Keratinocyte (primary cell): ENCODE results near the gene APOL1. TPM values are rescaled to one million over a fixed set of nuclear protein-coding genes. Genes with fewer than 3 reads are reported as not detected.

Experiments used
- DNase-seq: peaks from one replicate; pipeline ENCODE4 v3.0.0-alpha.2; 2011; ENCODE audit warnings: low read depth, missing footprints, low spot score
- FAIRE-seq: peaks from 2 replicates; lab custom pipeline; 2011; peaks lifted over from hg19 to GRCh38; lab: Jason Lieb, UNC
- H2AFZ ChIP-seq: 2 replicates; pipeline ENCODE4 v1.6.0; 2012; ENCODE audit warnings: low read length, control low read depth, inconsistent platforms; ENCODE audit not compliant: control insufficient read depth
- H3K27ac ChIP-seq: 2 replicates; pipeline ENCODE4 v1.5.1; 2011; ENCODE audit warnings: low read length; ENCODE audit not compliant: control insufficient read depth, insufficient read depth
- H3K27me3 ChIP-seq: 3 replicates; pipeline ENCODE4 v1.6.0; 2011; ENCODE audit warnings: low read length; ENCODE audit not compliant: control insufficient read depth, insufficient read depth; ENCODE audit errors: extremely low read depth
- H3K36me3 ChIP-seq, 2 experiments: 2 replicates in 1 of 2; 3 replicates in 1 of 2; pipeline ENCODE4 v1.5.1; 2011; ENCODE audit warnings: low read length in 2 of 2, mild to moderate bottlenecking in 1 of 2; ENCODE audit not compliant: control insufficient read depth in 2 of 2, insufficient read depth in 2 of 2; ENCODE audit errors: extremely low read depth in 1 of 2
- H3K4me1 ChIP-seq: 3 replicates; pipeline ENCODE4 v1.5.1; 2011; ENCODE audit warnings: low read length; ENCODE audit not compliant: control insufficient read depth, insufficient read depth; ENCODE audit errors: extremely low read depth
- H3K4me2 ChIP-seq: 3 replicates; pipeline ENCODE4 v1.6.0; 2011; ENCODE audit warnings: low read depth, low read length; ENCODE audit not compliant: control insufficient read depth, insufficient read depth; ENCODE audit errors: extremely low read depth
- H3K4me3 ChIP-seq, 3 experiments: fragments of 200-600 bp in 1 of 3; sonication (generic) in 1 of 3; 2 replicates in 2 of 3; 3 replicates in 1 of 3; pipeline ENCODE4 v1.5.1; 2011 to 2016; ENCODE audit warnings: low read length in 3 of 3, mild to moderate bottlenecking in 3 of 3, control low read depth in 2 of 3, inconsistent platforms in 1 of 3, low read depth in 1 of 3, mixed read lengths in 1 of 3, mixed run types in 1 of 3, moderate library complexity in 1 of 3; ENCODE audit not compliant: control insufficient read depth in 2 of 3, insufficient read depth in 2 of 3; ENCODE audit errors: extremely low read depth in 1 of 3
- H3K79me2 ChIP-seq: 2 replicates; pipeline ENCODE4 v1.6.0; 2012; ENCODE audit warnings: low read length; ENCODE audit not compliant: control insufficient read depth, insufficient read depth
- H3K9ac ChIP-seq: 3 replicates; pipeline ENCODE4 v1.6.0; 2011; ENCODE audit warnings: low read length; ENCODE audit not compliant: control insufficient read depth, insufficient read depth; ENCODE audit errors: extremely low read depth
- H3K9me1 ChIP-seq: 3 replicates; pipeline ENCODE4 v1.6.0; 2011; ENCODE audit warnings: low read length; ENCODE audit not compliant: control insufficient read depth, insufficient read depth; ENCODE audit errors: extremely low read depth
- H3K9me3 ChIP-seq: 2 replicates; pipeline ENCODE4 v1.5.1; 2012; ENCODE audit warnings: low read depth, low read length; ENCODE audit not compliant: control insufficient read depth
- H4K20me1 ChIP-seq: 3 replicates; pipeline ENCODE4 v1.6.0; 2011; ENCODE audit warnings: low read length; ENCODE audit not compliant: control insufficient read depth, insufficient read depth; ENCODE audit errors: extremely low read depth
- EZH2 ChIP-seq: IDR thresholded peaks from one replicate; pipeline ENCODE4 v1.6.1; 2012; ENCODE audit warnings: inconsistent platforms, mild to moderate bottlenecking, low read length, moderate library complexity
- dilution Hi-C: fragments of 300-500 bp; cut with MboI; formaldehyde crosslinking; loops from one replicate; pipeline ENCODE4 v1.7.0; 2020; ENCODE audit warnings: low sequenced_read_pairs; ENCODE audit not compliant: extremely low pct_ligation_motif_present
- polyA plus RNA-seq, 5 experiments: library from polyadenylated mRNA; depleted of rRNA in 3 of 5; stranded (reverse) in 3 of 5; stranded (forward) in 1 of 5; unstranded in 1 of 5; fragments of >200 nt; gene quantifications; 1 replicate in 1 of 5; 2 replicates in 3 of 5; 3 replicates in 1 of 5; pipeline versions ENCODE4 v1.2.1 to v1.2.3, GENCODE V29; 2011 to 2012; ENCODE audit warnings: missing spikeins in 2 of 5, low read depth in 1 of 5, low replicate concordance in 1 of 5
- TF ChIP-seq, protein P1 (sequence below), 3 experiments: IDR thresholded peaks in 1 of 3; conservative IDR thresholded peaks in 1 of 3; optimal IDR thresholded peaks in 1 of 3; 2 replicates in 2 of 3; 3 replicates in 1 of 3; pipeline versions ENCODE3 to v1.5.1; 2011; ENCODE audit warnings: low read length in 3 of 3, mild to moderate bottlenecking in 3 of 3, moderate library complexity in 2 of 3, control low read depth in 1 of 3, inconsistent platforms in 1 of 3; ENCODE audit not compliant: insufficient read depth in 2 of 3; ENCODE audit errors: extremely low read depth in 1 of 3

The APOL1 gene
- polyA plus RNA-seq, 1 donor (not counting 4 experiments of a cell fraction or from before 2014, with no cell fraction given) = 3.0 TPM

DNA sequence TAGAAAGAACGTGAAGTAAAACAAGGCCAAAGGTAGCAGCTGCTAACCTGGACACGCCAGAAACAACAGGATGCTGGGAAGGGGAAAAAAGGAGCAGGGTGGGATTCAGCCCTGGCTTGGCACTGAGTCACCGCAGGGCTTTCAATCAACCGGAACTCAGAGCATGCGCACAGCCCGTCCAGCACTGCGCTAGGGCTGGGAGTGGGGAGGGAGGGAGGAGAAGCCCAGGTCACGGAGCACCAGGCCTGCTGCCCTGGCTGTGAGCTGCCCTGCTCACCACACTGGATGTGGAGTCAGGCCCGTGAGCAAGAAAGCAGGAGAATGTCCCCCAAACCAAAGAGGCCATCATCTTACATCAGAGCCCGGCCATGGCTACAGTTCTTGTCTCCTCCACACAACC, 51.5 kb downstream of the APOL1 start:
- Histone ChIP-seq H3K27ac (no peak overlapping the region), H3K4me1 (no peaks in the 10 kb centered on the region), H3K79me2 (peaks cover 87% of the 10 kb centered on the region), H3K27me3 (no peaks in the 10 kb centered on the region), H3K36me3 (peaks cover 77 to 84% of the 10 kb centered on the region in 2 experiments), H3K9me1 (no peaks in the 10 kb centered on the region), H3K9ac (no peak overlapping the region), H3K9me3 (no peaks in the 10 kb centered on the region), H3K4me3 (no peak overlapping the region), H4K20me1 (peaks cover 38% of the 10 kb centered on the region), H2AFZ (no peak overlapping the region), H3K4me2 (no peak overlapping the region)
- no peak for FAIRE-seq
- dilution Hi-C loops = no loop called here
- no peak for DNase-seq
- TF ChIP-seq EZH2 = no peak
- TF ChIP-seq, protein P1, sequence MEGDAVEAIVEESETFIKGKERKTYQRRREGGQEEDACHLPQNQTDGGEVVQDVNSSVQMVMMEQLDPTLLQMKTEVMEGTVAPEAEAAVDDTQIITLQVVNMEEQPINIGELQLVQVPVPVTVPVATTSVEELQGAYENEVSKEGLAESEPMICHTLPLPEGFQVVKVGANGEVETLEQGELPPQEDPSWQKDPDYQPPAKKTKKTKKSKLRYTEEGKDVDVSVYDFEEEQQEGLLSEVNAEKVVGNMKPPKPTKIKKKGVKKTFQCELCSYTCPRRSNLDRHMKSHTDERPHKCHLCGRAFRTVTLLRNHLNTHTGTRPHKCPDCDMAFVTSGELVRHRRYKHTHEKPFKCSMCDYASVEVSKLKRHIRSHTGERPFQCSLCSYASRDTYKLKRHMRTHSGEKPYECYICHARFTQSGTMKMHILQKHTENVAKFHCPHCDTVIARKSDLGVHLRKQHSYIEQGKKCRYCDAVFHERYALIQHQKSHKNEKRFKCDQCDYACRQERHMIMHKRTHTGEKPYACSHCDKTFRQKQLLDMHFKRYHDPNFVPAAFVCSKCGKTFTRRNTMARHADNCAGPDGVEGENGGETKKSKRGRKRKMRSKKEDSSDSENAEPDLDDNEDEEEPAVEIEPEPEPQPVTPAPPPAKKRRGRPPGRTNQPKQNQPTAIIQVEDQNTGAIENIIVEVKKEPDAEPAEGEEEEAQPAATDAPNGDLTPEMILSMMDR (optimal IDR thresholded peaks at IDR 0.05 in 1 of 3, IDR thresholded peaks at IDR 0.05 in 1 of 3, conservative IDR thresholded peaks at IDR 0.05 in 1 of 3; ENCODE audit: extremely low read depth in 1 of 3, insufficient read depth in 2 of 3, low read length in 3 of 3) = no peak

DNA sequence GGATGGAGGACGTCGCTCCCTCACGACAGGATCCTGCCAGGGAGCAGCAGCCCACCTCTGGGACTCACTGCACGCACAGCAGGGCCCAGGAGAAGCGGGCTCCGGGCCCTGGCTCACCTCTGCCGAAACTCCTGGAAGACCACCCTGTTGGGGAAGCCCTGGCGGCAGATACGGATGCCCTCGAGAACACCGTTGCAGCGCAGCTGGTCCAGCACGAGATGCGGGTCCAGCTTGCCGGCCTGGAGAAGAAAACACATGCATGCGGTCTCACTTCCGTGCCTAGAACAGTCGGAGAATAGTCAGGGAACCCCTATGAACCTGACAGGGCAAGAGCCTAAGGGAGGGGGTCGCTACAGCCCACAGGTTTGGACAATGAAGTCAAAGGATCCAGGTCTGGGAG, 52.9 kb downstream of the APOL1 start:
- H3K27me3 ChIP-seq = no peaks in the 10 kb centered on the region
- FAIRE-seq = no peak

More for the DNA sequence above, 52.9 kb downstream of the APOL1 start:
- Histone ChIP-seq H2AFZ (no peak overlapping the region), H3K9ac (no peak overlapping the region), H3K36me3 (peaks cover 72 to 79% of the 10 kb centered on the region in 2 experiments), H3K9me3 (no peaks in the 10 kb centered on the region), H3K9me1 (no peaks in the 10 kb centered on the region), H4K20me1 (peaks cover 36% of the 10 kb centered on the region), H3K4me1 (no peaks in the 10 kb centered on the region), H3K27ac (no peak overlapping the region), H3K4me2 (no peak overlapping the region), H3K79me2 (peaks cover 82% of the 10 kb centered on the region), H3K4me3 (no peak overlapping the region)
- TF ChIP-seq, protein P1 (optimal IDR thresholded peaks at IDR 0.05 in 1 of 3, IDR thresholded peaks at IDR 0.05 in 1 of 3, conservative IDR thresholded peaks at IDR 0.05 in 1 of 3; ENCODE audit: extremely low read depth in 1 of 3, insufficient read depth in 2 of 3, low read length in 3 of 3) = no peak
- TF ChIP-seq EZH2 = no peak
- DNase-seq = no peak
- dilution Hi-C loops = no loop called here
